SU-DHL-6 (cell line): ENCODE data around the gene NUDT3.
A peak's percentile ranks its signal among the peaks of the same experiment; 100 is the strongest.

ENCODE experiments used
- H2AFZ ChIP-seq: fragments of 200-600 bp; sonication (generic); 2 replicates; pipeline ENCODE4 v1.6.1; 2014; ENCODE audit warnings: low read depth, mild to moderate bottlenecking, moderate library complexity, mixed read lengths, antibody characterized with exemption, low read length; ENCODE audit not compliant: severe bottlenecking
- H3F3A ChIP-seq: fragments of 200-600 bp; shearing (Covaris generic); 2 replicates; pipeline ENCODE4 v1.6.0; 2016; ENCODE audit warnings: antibody characterized with exemption, mild to moderate bottlenecking; ENCODE audit not compliant: insufficient read depth
- H3K27ac ChIP-seq: fragments of 200-600 bp; sonication (generic); 2 replicates; pipeline ENCODE4 v1.5.1; 2016; ENCODE audit warnings: low read depth, mild to moderate bottlenecking, low read length, moderate library complexity, mixed read lengths
- H3K27me3 ChIP-seq: fragments of 200-600 bp; sonication (generic), shearing (Covaris generic); 2 replicates; pipeline ENCODE4 v1.6.0; 2014; ENCODE audit warnings: mild to moderate bottlenecking, low read length
- H3K36me3 ChIP-seq: fragments of 200-600 bp; sonication (generic); 2 replicates; pipeline ENCODE4 v1.6.1; 2014; ENCODE audit warnings: mild to moderate bottlenecking, low read length, mixed read lengths
- H3K4me2 ChIP-seq: fragments of 300-600, 200-600 bp; shearing (Covaris generic), sonication (generic); 2 replicates; pipeline ENCODE4 v1.6.0; 2014; ENCODE audit warnings: low read length, low read depth, mild to moderate bottlenecking; ENCODE audit not compliant: poor library complexity, severe bottlenecking
- H3K4me3 ChIP-seq: fragments of 200-600 bp; sonication (generic); 2 replicates; pipeline ENCODE4 v1.5.1; 2014; ENCODE audit warnings: antibody characterized with exemption, low read length, mild to moderate bottlenecking, mixed read lengths; ENCODE audit not compliant: insufficient read depth, poor library complexity, severe bottlenecking
- H3K79me2 ChIP-seq: fragments of 200-600 bp; sonication (generic); 2 replicates; pipeline ENCODE4 v1.6.1; 2014; ENCODE audit warnings: mild to moderate bottlenecking, low read length, moderate library complexity; ENCODE audit not compliant: insufficient read depth
- H3K9ac ChIP-seq: fragments of 200-600 bp; sonication (generic); 2 replicates; pipeline ENCODE4 v1.7.0; 2014; ENCODE audit warnings: mild to moderate bottlenecking, low read length
- H3K9me2 ChIP-seq: fragments of 200-600 bp; sonication (generic); replicated peaks from 2 replicates; pipeline ENCODE4 v1.6.1; 2014; ENCODE audit warnings: low read length; ENCODE audit not compliant: insufficient read depth
- H3K9me3 ChIP-seq: fragments of 200-600 bp; sonication (generic); 2 replicates; pipeline ENCODE4 v1.6.1; 2014; ENCODE audit warnings: low read length, mixed read lengths; ENCODE audit not compliant: insufficient read depth
- H4K20me1 ChIP-seq: fragments of 200-600 bp; sonication (generic); 2 replicates; pipeline ENCODE4 v1.6.1; 2014; ENCODE audit warnings: low read depth, mild to moderate bottlenecking, antibody characterized with exemption, low read length, moderate library complexity, mixed read lengths
- EZH2phosphoT487 ChIP-seq: fragments of 200-600 bp; sonication (generic), shearing (Covaris generic); conservative IDR thresholded peaks from 2 replicates; pipeline ENCODE4 v1.6.1; 2018; ENCODE audit warnings: mild to moderate bottlenecking, antibody characterized with exemption, low read length, moderate library complexity, mixed read lengths
- TF ChIP-seq, protein P1 (sequence below): fragments of 200-600 bp; sonication (generic); IDR thresholded peaks from one replicate; pipeline ENCODE4 v1.5.1; 2017; ENCODE audit warnings: antibody characterized with exemption, mild to moderate bottlenecking, low read length, moderate library complexity; ENCODE audit not compliant: insufficient read depth, poor library complexity, severe bottlenecking

The NUDT3 gene

DNA sequence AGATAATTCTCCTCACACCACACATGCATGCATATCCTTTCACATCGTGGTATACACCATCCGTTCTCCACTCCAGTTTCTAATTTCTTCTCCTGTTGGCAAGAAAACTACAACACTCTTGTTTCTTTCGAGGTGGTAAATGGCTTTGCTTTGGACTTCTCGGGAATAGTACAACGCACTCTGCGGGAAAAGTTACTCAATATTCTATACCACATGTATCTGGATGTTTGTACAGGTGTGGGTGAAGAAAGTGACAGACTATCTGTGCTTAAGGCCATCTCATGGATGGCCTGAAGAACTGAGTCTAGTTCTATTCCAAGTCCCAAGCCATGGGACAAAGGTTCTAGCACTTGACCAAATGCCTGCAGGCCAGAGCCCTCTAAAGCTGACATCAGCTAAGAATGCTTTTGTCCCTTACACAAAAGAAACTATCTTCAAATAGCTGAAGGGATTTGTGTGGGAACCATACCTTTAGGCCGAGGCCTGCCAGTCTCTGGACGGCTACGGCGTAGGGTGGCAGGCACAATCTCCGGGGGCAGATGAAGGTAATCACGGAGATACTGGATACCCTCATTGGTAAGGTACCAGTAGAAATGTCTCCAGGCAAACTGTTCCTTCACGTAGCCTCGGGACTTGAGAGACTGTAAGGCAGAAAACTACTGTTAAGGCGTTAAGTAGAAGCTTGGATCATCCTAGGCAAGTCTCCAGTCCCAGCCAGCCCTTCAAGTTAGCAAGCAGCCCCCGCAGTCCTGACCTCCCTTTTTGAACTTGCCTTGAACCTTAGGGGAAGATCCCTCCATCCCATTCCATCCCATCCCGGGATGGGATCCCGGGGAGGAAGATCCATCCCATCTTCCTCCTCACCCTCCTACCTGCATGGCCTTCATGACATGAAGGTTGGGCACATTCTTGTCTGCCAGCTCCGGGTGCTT lies 32.0 kb upstream of the NUDT3 start:
- peaks cover 50% of the 10 kb centered on the region for H3K36me3 ChIP-seq
- no peak overlapping the region for H2AFZ ChIP-seq
- TF ChIP-seq, protein P1, sequence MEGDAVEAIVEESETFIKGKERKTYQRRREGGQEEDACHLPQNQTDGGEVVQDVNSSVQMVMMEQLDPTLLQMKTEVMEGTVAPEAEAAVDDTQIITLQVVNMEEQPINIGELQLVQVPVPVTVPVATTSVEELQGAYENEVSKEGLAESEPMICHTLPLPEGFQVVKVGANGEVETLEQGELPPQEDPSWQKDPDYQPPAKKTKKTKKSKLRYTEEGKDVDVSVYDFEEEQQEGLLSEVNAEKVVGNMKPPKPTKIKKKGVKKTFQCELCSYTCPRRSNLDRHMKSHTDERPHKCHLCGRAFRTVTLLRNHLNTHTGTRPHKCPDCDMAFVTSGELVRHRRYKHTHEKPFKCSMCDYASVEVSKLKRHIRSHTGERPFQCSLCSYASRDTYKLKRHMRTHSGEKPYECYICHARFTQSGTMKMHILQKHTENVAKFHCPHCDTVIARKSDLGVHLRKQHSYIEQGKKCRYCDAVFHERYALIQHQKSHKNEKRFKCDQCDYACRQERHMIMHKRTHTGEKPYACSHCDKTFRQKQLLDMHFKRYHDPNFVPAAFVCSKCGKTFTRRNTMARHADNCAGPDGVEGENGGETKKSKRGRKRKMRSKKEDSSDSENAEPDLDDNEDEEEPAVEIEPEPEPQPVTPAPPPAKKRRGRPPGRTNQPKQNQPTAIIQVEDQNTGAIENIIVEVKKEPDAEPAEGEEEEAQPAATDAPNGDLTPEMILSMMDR: no peak
- TF ChIP-seq EZH2phosphoT487: no peak
- peaks cover 9% of the 10 kb centered on the region; the same call in 1 of the 2 replicates for H4K20me1 ChIP-seq
- no peaks in the 10 kb centered on the region for H3K9me3 ChIP-seq
- H3K27ac ChIP-seq: peak overlapping the region; percentile 55; the same call in 1 of the 2 replicates
- H3K79me2 ChIP-seq: peaks cover 51% of the 10 kb centered on the region
- H3K27me3 ChIP-seq: no peaks in the 10 kb centered on the region
- H3K9ac ChIP-seq: peak overlapping the region; percentile 81
- H3F3A ChIP-seq: peaks cover 28% of the 10 kb centered on the region
- peak overlapping the region; percentile 73 for H3K4me2 ChIP-seq
- no peaks in the 10 kb centered on the region for H3K9me2 ChIP-seq
- peak overlapping the region; percentile 67 for H3K4me3 ChIP-seq

DNA sequence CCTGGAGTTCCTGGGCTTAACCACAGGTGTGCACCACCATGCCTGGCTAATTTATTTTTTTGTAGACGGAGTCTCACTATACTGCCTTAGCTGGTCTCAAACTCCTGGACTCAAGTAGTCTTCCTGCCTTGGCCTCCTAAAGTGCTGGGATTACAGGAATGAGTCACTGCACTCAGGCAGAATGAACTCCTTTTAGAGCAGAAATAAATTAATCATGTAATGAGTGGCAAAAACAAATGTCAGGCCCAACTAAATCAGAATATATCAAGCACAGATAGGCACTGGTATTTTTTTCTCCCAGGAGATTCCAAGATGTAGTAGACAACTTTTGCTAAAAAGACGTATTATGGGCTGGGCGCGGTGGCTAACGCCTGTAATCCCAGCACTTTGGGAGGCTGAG lies 30.8 kb upstream of the NUDT3 start:
- peaks cover 51% of the 10 kb centered on the region for H3K79me2 ChIP-seq
- H3F3A ChIP-seq: peaks cover 30% of the 10 kb centered on the region
- no peak overlapping the region for H3K9ac ChIP-seq
- H3K27me3 ChIP-seq: no peaks in the 10 kb centered on the region
- TF ChIP-seq, protein P1: no peak
- no peak for TF ChIP-seq EZH2phosphoT487
- no peak overlapping the region for H3K4me3 ChIP-seq
- no peak overlapping the region for H3K4me2 ChIP-seq
- no peaks in the 10 kb centered on the region for H3K9me3 ChIP-seq
- H4K20me1 ChIP-seq: peaks cover 9% of the 10 kb centered on the region; the same call in 1 of the 2 replicates
- peaks cover 56% of the 10 kb centered on the region for H3K36me3 ChIP-seq
- no peak overlapping the region for H3K27ac ChIP-seq
- H3K9me2 ChIP-seq: no peaks in the 10 kb centered on the region
- H2AFZ ChIP-seq: no peak overlapping the region

DNA sequence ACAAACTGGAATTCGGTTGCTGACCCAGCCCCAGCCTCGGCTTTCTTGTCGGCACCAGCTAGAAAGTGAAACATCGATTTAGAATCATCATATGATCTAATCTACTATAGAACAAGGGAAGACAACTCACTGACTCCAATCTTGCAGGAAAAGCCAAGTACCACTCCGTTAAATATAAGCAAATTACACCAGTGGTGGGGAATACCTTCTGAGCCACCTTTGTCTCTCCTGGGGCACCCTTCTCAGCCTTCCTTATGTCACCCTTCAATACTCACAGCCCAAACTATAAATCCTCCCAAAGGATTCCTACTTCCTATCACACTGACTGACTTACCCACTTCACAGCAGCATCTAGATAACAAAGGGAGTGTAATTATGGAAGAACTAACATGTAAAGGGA lies 25.9 kb upstream of the NUDT3 start:
- peaks cover 26% of the 10 kb centered on the region for H3K79me2 ChIP-seq
- H3F3A ChIP-seq: peaks cover 64% of the 10 kb centered on the region
- peaks cover 57% of the 10 kb centered on the region for H3K36me3 ChIP-seq
- H3K4me2 ChIP-seq: no peak overlapping the region
- H3K9me3 ChIP-seq: no peaks in the 10 kb centered on the region
- H3K27me3 ChIP-seq: no peaks in the 10 kb centered on the region
- H3K27ac ChIP-seq: no peak overlapping the region
- no peak overlapping the region for H3K9ac ChIP-seq
- TF ChIP-seq, protein P1: no peak
- TF ChIP-seq EZH2phosphoT487: no peak
- no peak overlapping the region for H3K4me3 ChIP-seq
- H4K20me1 ChIP-seq: peaks cover 20% of the 10 kb centered on the region; the same call in 1 of the 2 replicates
- no peak overlapping the region for H2AFZ ChIP-seq
- no peaks in the 10 kb centered on the region for H3K9me2 ChIP-seq
